Bronchial epithelial cell (primary cell): Measurements from ENCODE around the gene TSPEAR. TPM values are rescaled to one million over a fixed set of nuclear protein-coding genes. Genes with fewer than 3 reads are reported as not detected.
A peak's percentile ranks its signal among the peaks of the same experiment; 100 is the strongest.

Experiments used
- DNase-seq: peaks from one replicate; pipeline ENCODE4 v3.0.0-alpha.2; 2010; ENCODE audit warnings: low read depth
- FAIRE-seq: peaks from 2 replicates; lab custom pipeline; 2011; peaks lifted over from hg19 to GRCh38; lab: Jason Lieb, UNC
- H3K27me3 ChIP-seq: 2 replicates; pipeline ENCODE4 v1.5.1; 2011; ENCODE audit warnings: low read length; ENCODE audit not compliant: control insufficient read depth, insufficient read depth
- H3K36me3 ChIP-seq: 2 replicates; pipeline ENCODE4 v1.5.1; 2011; ENCODE audit warnings: low read length; ENCODE audit not compliant: control insufficient read depth, insufficient read depth
- H3K4me3 ChIP-seq: 2 replicates; pipeline ENCODE4 v1.5.1; 2011; ENCODE audit warnings: mild to moderate bottlenecking, low read depth, low read length, control low read depth
- CTCF ChIP-seq: IDR thresholded peaks from 2 replicates; pipeline ENCODE4 v1.5.1; 2011; ENCODE audit warnings: mild to moderate bottlenecking, moderate library complexity, low read length, control low read depth, inconsistent platforms; ENCODE audit not compliant: insufficient read depth, severe bottlenecking
- total RNA-seq: library from RNA; depleted of rRNA; stranded (reverse); fragments of >200 nt; gene quantifications from 2 replicates; pipeline ENCODE4 v1.2.1, GENCODE V29; 2014

TSPEAR gene
- total RNA-seq, 1 donor from 2014 or later: not detected

- Histone ChIP-seq H3K36me3 (no peaks in the 10 kb centered on the region), H3K4me3 (no peak overlapping the region), H3K27me3 (no peaks in the 10 kb centered on the region)
- FAIRE-seq (no peak), DNase-seq (no peak)
- no peak for TF ChIP-seq CTCF
Observed at GRCh38 chr21:44533121-44533890, 178.1 kb downstream of the TSPEAR start.

GRCh38 chr21:44532712-44533111, 178.7 kb downstream of the TSPEAR start:
- Histone ChIP-seq H3K36me3 (no peaks in the 10 kb centered on the region), H3K4me3 (no peak overlapping the region), H3K27me3 (no peaks in the 10 kb centered on the region)
- DNase-seq: no peak
- no peak for FAIRE-seq
- no peak for TF ChIP-seq CTCF

GRCh38 chr21:44531606-44532564, 179.5 kb downstream of the TSPEAR start:
- no peak overlapping the region for H3K4me3 ChIP-seq
- no peak for TF ChIP-seq CTCF
- no peaks in the 10 kb centered on the region for H3K27me3 ChIP-seq
- FAIRE-seq (peak; percentile 7), DNase-seq (no peak)
- H3K36me3 ChIP-seq: no peaks in the 10 kb centered on the region

- TF ChIP-seq CTCF: no peak
- Histone ChIP-seq H3K36me3 (no peaks in the 10 kb centered on the region), H3K27me3 (no peaks in the 10 kb centered on the region), H3K4me3 (no peak overlapping the region)
- FAIRE-seq (no peak), DNase-seq (no peak)
Observed at GRCh38 chr21:44530903-44531605, 180.3 kb downstream of the TSPEAR start.

- no peaks in the 10 kb centered on the region for H3K36me3 ChIP-seq
- FAIRE-seq: peak; percentile 76
- H3K27me3 ChIP-seq: no peaks in the 10 kb centered on the region
- DNase-seq: no peak
- no peak overlapping the region for H3K4me3 ChIP-seq
- TF ChIP-seq CTCF: no peak
Observed at GRCh38 chr21:44530221-44530902, 181.0 kb downstream of the TSPEAR start.
